K562 (cell line): ENCODE results near the gene DDIT3. TPM values are rescaled to one million over a fixed set of nuclear protein-coding genes. Genes with fewer than 3 reads are reported as not detected.
A peak's percentile ranks its signal among the peaks of the same experiment; 100 is the strongest.

Experiments used
- ATAC-seq: fragments of 200-7000 bp; cut with Tn5 transposase; 3 replicates; pipeline ENCODE4 v1.9.1; 2020; ENCODE audit warnings: moderate library complexity
- BruUV-seq: library from RNA; stranded (reverse); fragments of 400-500 nt; replicated peaks from 2 replicates; lab custom pipeline; 2021; lab: Mats Ljungman, UMichigan
- CTCF ChIA-PET: fragments of 300-600 bp; formaldehyde crosslinking; extraction: SDS; loops from one replicate; lab custom pipeline; 2021; ENCODE audit warnings: low intra/inter-chr PET ratio; lab: Yijun Ruan, JAX
- POLR2A ChIA-PET: fragments of 300-600, 350-650 bp; sonication (Branson Sonifier 250); formaldehyde crosslinking; extraction: SDS; loops from one replicate; lab custom pipeline; 2021; ENCODE audit warnings: antibody characterized with exemption, inconsistent platforms; lab: Yijun Ruan, JAX
- DNase-seq, 4 experiments: peaks; one replicate each; pipeline versions ENCODE4 v3.0.0 to v3.0.0-alpha.2; 2011 to 2018; ENCODE audit warnings: low spot score in 3 of 4, mixed read lengths in 3 of 4; ENCODE audit errors: extremely low read depth in 1 of 4
- FAIRE-seq: peaks from 2 replicates; lab custom pipeline; 2011; peaks lifted over from hg19 to GRCh38; lab: Jason Lieb, UNC
- H2AFZ ChIP-seq: 2 replicates; pipeline ENCODE4 v1.6.0; 2011; ENCODE audit warnings: low read depth, low read length, control low read depth, inconsistent platforms
- H3K27ac ChIP-seq: fragments of 200-600 bp; 3 replicates; pipeline ENCODE4 v1.8.0; 2011; ENCODE audit warnings: low read depth, mild to moderate bottlenecking, control low read depth, inconsistent platforms, low read length, moderate library complexity, mixed read lengths; ENCODE audit errors: extremely low read depth
- H3K27me3 ChIP-seq, 2 experiments: fragments of 300-600 bp in 1 of 2; 2 replicates in 1 of 2; 3 replicates in 1 of 2; pipeline versions ENCODE4 v1.6.0 to v1.8.0; 2011; ENCODE audit warnings: inconsistent platforms in 2 of 2, low read length in 2 of 2, mild to moderate bottlenecking in 1 of 2, mixed read lengths in 1 of 2, moderate library complexity in 1 of 2; ENCODE audit not compliant: control insufficient read depth in 2 of 2, insufficient read depth in 2 of 2
- H3K36me3 ChIP-seq: fragments of 300-600 bp; 3 replicates; pipeline ENCODE4 v1.8.0; 2011; ENCODE audit warnings: mild to moderate bottlenecking, low read length, inconsistent platforms; ENCODE audit not compliant: control insufficient read depth, insufficient read depth
- H3K4me1 ChIP-seq, 2 experiments: fragments of 200-600 bp in 1 of 2; replicated peaks in 1 of 2; 2 replicates in 1 of 2; 3 replicates in 1 of 2; pipeline versions ENCODE4 v1.5.1 to v1.8.0; 2011; ENCODE audit warnings: inconsistent platforms in 2 of 2, low read length in 2 of 2, mild to moderate bottlenecking in 1 of 2, mixed read lengths in 1 of 2, moderate library complexity in 1 of 2; ENCODE audit not compliant: control insufficient read depth in 2 of 2, insufficient read depth in 2 of 2
- H3K4me2 ChIP-seq: 2 replicates; pipeline ENCODE4 v1.6.1; 2011; ENCODE audit warnings: low read length, control low read depth, inconsistent platforms, mixed read lengths; ENCODE audit not compliant: insufficient read depth
- H3K4me3 ChIP-seq: fragments of 200-600 bp; sonication (generic), shearing (Covaris generic); 2 replicates; pipeline ENCODE4 v1.5.1; 2016; ENCODE audit warnings: control low read depth, inconsistent platforms
- H3K79me2 ChIP-seq: fragments of 200-600 bp; 3 replicates; pipeline ENCODE4 v1.8.0; 2011; ENCODE audit warnings: low read length, inconsistent platforms; ENCODE audit not compliant: control insufficient read depth, insufficient read depth
- H3K9ac ChIP-seq, 2 experiments: 2 replicates each; pipeline versions ENCODE4 v1.6.0 to v1.6.1; 2011; ENCODE audit warnings: low read depth in 2 of 2, low read length in 2 of 2, control low read depth in 1 of 2, inconsistent platforms in 1 of 2, mild to moderate bottlenecking in 1 of 2, mixed read lengths in 1 of 2; ENCODE audit not compliant: insufficient read depth in 1 of 2
- H3K9me1 ChIP-seq: one replicate; pipeline ENCODE4 v1.6.0; 2011; ENCODE audit warnings: inconsistent platforms, mild to moderate bottlenecking, low read length, moderate library complexity; ENCODE audit not compliant: control insufficient read depth, insufficient read depth
- H3K9me3 ChIP-seq: replicated peaks from 2 replicates; pipeline ENCODE4 v1.5.1; 2011; ENCODE audit warnings: low read depth, low read length, inconsistent platforms; ENCODE audit not compliant: control insufficient read depth, insufficient read depth
- H4K20me1 ChIP-seq: replicated peaks from 2 replicates; pipeline ENCODE4 v1.6.1; 2011; ENCODE audit warnings: low read length, inconsistent platforms, mixed read lengths; ENCODE audit not compliant: control insufficient read depth, insufficient read depth
- ADNP ChIP-seq: fragments of 200-800 bp; sonication (Bioruptor generic); IDR thresholded peaks from 2 replicates; pipeline ENCODE4 v1.6.1; 2016; ENCODE audit warnings: missing genetic modification characterization, missing compliant biosample characterization
- DNMT1 ChIP-seq: fragments of 450-650 bp; IDR thresholded peaks from 2 replicates; pipeline ENCODE4 v1.6.1; 2016; ENCODE audit warnings: antibody characterized with exemption, mild to moderate bottlenecking
- HLTF ChIP-seq: fragments of 450-650 bp; IDR thresholded peaks from 2 replicates; pipeline ENCODE4 v1.6.1; 2016
- HNRNPL ChIP-seq: fragments of 200-400 bp; formaldehyde crosslinking; IDR thresholded peaks from 2 replicates; pipeline ENCODE4 v1.6.1; 2017; ENCODE audit warnings: low read depth, mild to moderate bottlenecking, low read length
- RBFOX2 ChIP-seq: fragments of 200-400 bp; formaldehyde crosslinking; IDR thresholded peaks from 2 replicates; pipeline ENCODE4 v1.6.1; 2017; ENCODE audit warnings: low read depth, mild to moderate bottlenecking, low read length, moderate library complexity
- RBM34 ChIP-seq: fragments of 200-400 bp; formaldehyde crosslinking; IDR thresholded peaks from 2 replicates; pipeline ENCODE4 v1.6.1; 2018; ENCODE audit warnings: low read length, borderline replicate concordance; ENCODE audit not compliant: insufficient read depth
- RERE ChIP-seq: sonication (generic); formaldehyde crosslinking; IDR thresholded peaks from 2 replicates; pipeline ENCODE4 v1.8.0; 2023; ENCODE audit warnings: missing genetic modification reagents, mild to moderate bottlenecking, borderline replicate concordance
- TEAD1 ChIP-seq, 2 experiments: fragments of 450-650 bp in 1 of 2; sonication (generic) in 1 of 2; formaldehyde crosslinking; IDR thresholded peaks; 2 replicates each; pipeline versions ENCODE4 v1.4.0 to v1.8.0; 2020 to 2022; ENCODE audit warnings: mild to moderate bottlenecking in 2 of 2, missing genetic modification reagents in 1 of 2
- XRCC4 ChIP-seq: IDR thresholded peaks from one replicate; pipeline ENCODE4 v1.6.1; 2011; ENCODE audit not compliant: insufficient read depth, insufficient read length; ENCODE audit errors: extremely low read depth
- ZBTB17 ChIP-seq: fragments of 450-650 bp; formaldehyde crosslinking; IDR thresholded peaks from 2 replicates; pipeline ENCODE4 v1.4.0; 2020; ENCODE audit warnings: mild to moderate bottlenecking
- ZFX ChIP-seq: sonication (generic); formaldehyde crosslinking; IDR thresholded peaks from 2 replicates; pipeline ENCODE4 v1.8.0; 2022; ENCODE audit warnings: mild to moderate bottlenecking, missing genetic modification reagents, moderate library complexity
- ZNF197 ChIP-seq: fragments of 200-800 bp; sonication (Bioruptor generic); IDR thresholded peaks from 2 replicates; pipeline ENCODE4 v1.6.1; 2016; ENCODE audit warnings: low read depth, missing genetic modification characterization, missing compliant biosample characterization
- ZNF282 ChIP-seq: sonication (generic); formaldehyde crosslinking; IDR thresholded peaks from 2 replicates; pipeline ENCODE4 v1.8.1; 2023; ENCODE audit warnings: missing genetic modification reagents
- ZNF75A ChIP-seq: fragments of 450-650 bp; formaldehyde crosslinking; IDR thresholded peaks from 2 replicates; pipeline ENCODE4 v1.4.0; 2020; ENCODE audit warnings: mild to moderate bottlenecking
- WGBS: fragments of 100-300 bp; shearing (Covaris generic); methylation state at CpG from one replicate; pipeline ENCODE4 v1.1.6; 2016; ENCODE audit warnings: low coverage, mixed read lengths; ENCODE audit not compliant: insufficient coverage; ENCODE audit errors: missing lambda C conversion rate; 5-methylcytosine and 5-hydroxymethylcytosine counted together
- in situ Hi-C: fragments of 300-500 bp; cut with MboI; formaldehyde crosslinking; loops from 4 replicates; pipeline ENCODE4 v1.15.0; 2018; ENCODE audit warnings: inconsistent platforms, mixed read lengths
- intact Hi-C: fragments of 100-400 bp; cut with micrococcal nuclease; formaldehyde crosslinking; loops from 2 replicates; pipeline ENCODE4 v1.14.2; 2022
- polyA plus RNA-seq, 8 experiments: library from polyadenylated mRNA; depleted of rRNA in 4 of 8; stranded (reverse) in 5 of 8; unstranded in 3 of 8; fragments of >200 nt; fragmentation: Nextera tagmentation in 2 of 8; fragmentation: Illumina TruSeq in 1 of 8; extraction: Ambion mirVana in 2 of 8; extraction: Trizol in 1 of 8; gene quantifications; 2 replicates each; pipeline versions ENCODE4 v1.2.1 to v1.2.3, GENCODE V29; 2011 to 2014; ENCODE audit warnings: inconsistent platforms in 1 of 8, missing spikeins in 1 of 8
- total RNA-seq, 7 experiments: library from RNA; depleted of rRNA in 6 of 7; stranded (reverse); fragments of >200 nt in 6 of 7; fragmentation: Illumina TruSeq in 2 of 7; extraction: Trizol in 2 of 7; gene quantifications; 2 replicates each; pipeline versions ENCODE4 v1.2.1 to v1.2.3, GENCODE V29; 2011 to 2021; ENCODE audit warnings: low replicate concordance in 1 of 7

The DDIT3 gene
- total and polyA plus RNA-seq, 9 of the 15 experiments (the other 6 are each of a cell fraction or from before 2014, with no cell fraction given) = 59.1 to 272 (median 89.9) TPM

- TF ChIP-seq RBFOX2 = 0 out of 2 replicates have a peak, but pooled peaks have one; percentile 27
- TF ChIP-seq HLTF = 0 out of 2 replicates have a peak, but pooled peaks have one; percentile 65
- peak; percentile 54 for TF ChIP-seq ZFX (CRISPR knock-in tag)
These were observed 31.5 kb upstream of the DDIT3 start (continued) for GRCh38 chr12:57551637-57552305.

GRCh38 chr12:57550641-57551549, 30.6 kb upstream of the DDIT3 start:
- POLR2A ChIA-PET = interaction anchor here (0.5 to 4.2 kb wide), 4 partner anchors 9 to 240 kb away, joined by 3 to 38 read pairs (median 10); partner anchors contain the start of gene DDIT3
- peak overlapping the region; percentile 72 to 90 for H3K9ac ChIP-seq
- CTCF ChIA-PET = no interaction called here
- FAIRE-seq = no peak
- no peaks in the 10 kb centered on the region for H3K9me1 ChIP-seq
- H4K20me1 ChIP-seq = no peaks in the 10 kb centered on the region
- no peak overlapping the region for H2AFZ ChIP-seq
- H3K27me3 ChIP-seq = no peaks in the 10 kb centered on the region
- H3K36me3 ChIP-seq = peaks cover 13% of the 10 kb centered on the region
- BruUV-seq = TSS peak; percentile 39
- DNase-seq = no peak
- H3K9me3 ChIP-seq = no peaks in the 10 kb centered on the region
- peak overlapping the region; percentile 69 for H3K4me3 ChIP-seq
- intact Hi-C loops (no loop called here), in situ Hi-C loops (no loop called here)
- 36% methylated on average over 7 of the region's 7 CpGs for WGBS
- peak overlapping the region; percentile 89 for H3K4me2 ChIP-seq
- no peak for ATAC-seq
- peaks cover 52 to 64% of the 10 kb centered on the region in 2 experiments for H3K4me1 ChIP-seq
- peak overlapping the region; percentile 90 for H3K27ac ChIP-seq
- H3K79me2 ChIP-seq = peaks cover 64% of the 10 kb centered on the region
- TF ChIP-seq RERE (no peak), ZNF282 (no peak), ADNP (peak; percentile 91), RBM34 (no peak), TEAD1 (CRISPR knock-in tag; IDR thresholded peaks at IDR 0.05) (no peak), DNMT1 (no peak), ZNF197 (no peak), ZNF75A (CRISPR knock-in tag) (no peak), ZBTB17 (CRISPR knock-in tag) (no peak), HNRNPL (no peak), RBFOX2 (no peak), XRCC4 (no peak)
